Measurements from ENCODE around the gene INO80. TPM values are rescaled to one million over a fixed set of nuclear protein-coding genes. Genes with fewer than 3 reads are reported as not detected.

Gene INO80
- polyA plus RNA-seq, 1 experiment: 5.2 TPM

- CTCF ChIA-PET: interaction anchor here (1.0 to 2.8 kb wide), 2 partner anchors 43 to 47 kb away, joined by 3 to 11 read pairs; no protein-coding TSS in a partner anchor
- POLR2A ChIA-PET: no interaction called here
- H3K4me3 ChIP-seq (ENCODE audit: low read depth, low read length): no peak overlapping the region
- H3K27me3 ChIP-seq (ENCODE audit: control insufficient read depth, insufficient read depth, low read length): no peaks in the 10 kb centered on the region
- DNase-seq (ENCODE audit: low read depth): peak; percentile 70
- H3K36me3 ChIP-seq (ENCODE audit: control insufficient read depth, insufficient read depth, low read length): peaks cover 14% of the 10 kb centered on the region
- no peak for TF ChIP-seq CTCF (IDR thresholded peaks at IDR 0.05; ENCODE audit: insufficient read depth, low read depth, low read length)
Measured at GRCh38 chr15:40984964-40985363, 131.1 kb downstream of the INO80 start.

- TF ChIP-seq CTCF (IDR thresholded peaks at IDR 0.05; ENCODE audit: insufficient read depth, low read depth, low read length): no peak
- ChIA-PET CTCF (interaction anchor here (1.0 to 2.8 kb wide), 3 partner anchors 34 to 48 kb away, joined by 3 to 11 read pairs (median 8); no protein-coding TSS in a partner anchor), POLR2A (interaction anchor here (0.7 kb wide), 1 partner anchor 198 kb away, joined by 7 read pairs; no protein-coding TSS in a partner anchor)
- no peak for DNase-seq (ENCODE audit: low read depth)
- H3K36me3 ChIP-seq (ENCODE audit: control insufficient read depth, insufficient read depth, low read length): peaks cover 19% of the 10 kb centered on the region
- H3K4me3 ChIP-seq (ENCODE audit: low read depth, low read length): no peak overlapping the region
- no peaks in the 10 kb centered on the region for H3K27me3 ChIP-seq (ENCODE audit: control insufficient read depth, insufficient read depth, low read length)
Measured at GRCh38 chr15:40984406-40984805, 131.7 kb downstream of the INO80 start.

- H3K4me3 ChIP-seq (ENCODE audit: low read depth, low read length): no peak overlapping the region
- peaks cover 27% of the 10 kb centered on the region for H3K36me3 ChIP-seq (ENCODE audit: control insufficient read depth, insufficient read depth, low read length)
- POLR2A ChIA-PET: no interaction called here
- CTCF ChIA-PET: interaction anchor here (0.8 to 2.6 kb wide), 12 partner anchors 8 to 89 kb away, joined by 3 to 19 read pairs (median 4); partner anchors contain the start of gene VPS18
- no peak for TF ChIP-seq CTCF (IDR thresholded peaks at IDR 0.05; ENCODE audit: insufficient read depth, low read depth, low read length)
- no peaks in the 10 kb centered on the region for H3K27me3 ChIP-seq (ENCODE audit: control insufficient read depth, insufficient read depth, low read length)
- peak; percentile 81 for DNase-seq (ENCODE audit: low read depth)
Measured at GRCh38 chr15:40982855-40983254, 133.2 kb downstream of the INO80 start.

GRCh38 chr15:40981186-40981585 is 134.9 kb downstream of the INO80 start:
- POLR2A ChIA-PET: no interaction called here
- Histone ChIP-seq H3K36me3 (ENCODE audit: control insufficient read depth, insufficient read depth, low read length) (peaks cover 29% of the 10 kb centered on the region), H3K27me3 (ENCODE audit: control insufficient read depth, insufficient read depth, low read length) (no peaks in the 10 kb centered on the region), H3K4me3 (ENCODE audit: low read depth, low read length) (no peak overlapping the region)
- CTCF ChIA-PET: interaction anchor here (1.5 to 2.6 kb wide), 2 partner anchors 39 to 87 kb away, joined by 3 to 19 read pairs; partner anchors contain the start of gene VPS18
- TF ChIP-seq CTCF (IDR thresholded peaks at IDR 0.05; ENCODE audit: insufficient read depth, low read depth, low read length): no peak
- DNase-seq (ENCODE audit: low read depth): no peak

- Histone ChIP-seq H3K36me3 (ENCODE audit: control insufficient read depth, insufficient read depth, low read length) (peaks cover 24% of the 10 kb centered on the region), H3K27me3 (ENCODE audit: control insufficient read depth, insufficient read depth, low read length) (no peaks in the 10 kb centered on the region), H3K4me3 (ENCODE audit: low read depth, low read length) (no peak overlapping the region)
- DNase-seq (ENCODE audit: low read depth): no peak
- no peak for TF ChIP-seq CTCF (IDR thresholded peaks at IDR 0.05; ENCODE audit: insufficient read depth, low read depth, low read length)
- ChIA-PET CTCF (no interaction called here), POLR2A (no interaction called here)
Measured at GRCh38 chr15:40978562-40978961, 137.5 kb downstream of the INO80 start.

Measured in BJ (cell line).